Measurements from ENCODE around the gene PTPRF.

PTPRF gene

DNA sequence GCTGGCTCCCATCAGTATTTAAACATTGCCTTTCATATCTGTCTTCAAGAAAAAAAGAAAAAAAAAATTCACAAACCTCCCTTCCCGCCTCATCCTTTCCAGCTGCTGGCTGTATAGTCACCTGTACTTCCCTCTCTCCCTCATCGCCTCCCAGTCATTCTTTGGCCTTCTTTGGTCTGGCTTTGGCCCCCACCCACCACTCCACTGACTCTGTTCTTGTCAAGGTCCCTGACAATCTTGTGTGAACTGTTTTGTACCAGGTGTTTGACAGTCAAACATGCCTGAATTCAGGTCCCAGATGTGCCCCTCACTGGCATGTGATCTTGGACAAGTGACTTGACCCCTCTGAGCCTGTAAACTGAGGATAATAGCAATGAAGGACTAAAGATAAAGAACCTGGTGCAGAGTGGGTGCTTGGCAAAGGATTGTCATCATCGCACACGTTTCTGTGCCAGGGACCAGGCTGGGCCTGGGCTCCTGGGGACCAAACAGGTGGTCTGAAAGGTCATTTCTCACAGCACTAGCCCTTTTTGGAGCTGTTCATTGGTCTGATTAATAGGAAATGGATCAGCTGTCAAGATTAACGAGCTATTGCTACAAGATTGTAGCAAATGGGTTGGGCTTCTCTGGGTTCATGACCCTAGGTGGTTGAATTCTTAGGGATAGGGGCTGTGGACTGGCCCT is 21.5 kb downstream of the PTPRF start:
- no peak for DNase-seq (ENCODE audit: low read depth, low spot score)

DNA sequence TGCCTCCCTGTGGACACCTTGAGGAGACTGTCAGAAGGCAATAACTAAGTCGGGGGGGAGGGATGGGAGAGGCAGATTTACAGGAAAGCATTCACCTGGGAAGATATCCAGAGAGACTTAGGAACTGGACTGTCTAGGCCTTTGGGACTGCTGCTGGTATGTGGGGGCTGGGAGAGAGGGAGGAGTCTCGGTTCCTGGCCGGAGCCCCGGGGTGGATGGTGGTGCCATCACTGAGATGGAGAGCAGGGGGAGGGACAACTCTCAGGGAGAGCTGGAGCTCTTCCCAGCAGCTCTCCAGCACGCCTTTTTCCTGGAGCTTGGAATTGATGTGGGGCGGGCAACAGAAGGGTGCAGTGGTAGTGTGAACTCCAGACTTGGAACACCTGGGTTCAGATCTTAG is 22.1 kb downstream of the PTPRF start:
- DNase-seq (ENCODE audit: low read depth, low spot score) = no peak

DNA sequence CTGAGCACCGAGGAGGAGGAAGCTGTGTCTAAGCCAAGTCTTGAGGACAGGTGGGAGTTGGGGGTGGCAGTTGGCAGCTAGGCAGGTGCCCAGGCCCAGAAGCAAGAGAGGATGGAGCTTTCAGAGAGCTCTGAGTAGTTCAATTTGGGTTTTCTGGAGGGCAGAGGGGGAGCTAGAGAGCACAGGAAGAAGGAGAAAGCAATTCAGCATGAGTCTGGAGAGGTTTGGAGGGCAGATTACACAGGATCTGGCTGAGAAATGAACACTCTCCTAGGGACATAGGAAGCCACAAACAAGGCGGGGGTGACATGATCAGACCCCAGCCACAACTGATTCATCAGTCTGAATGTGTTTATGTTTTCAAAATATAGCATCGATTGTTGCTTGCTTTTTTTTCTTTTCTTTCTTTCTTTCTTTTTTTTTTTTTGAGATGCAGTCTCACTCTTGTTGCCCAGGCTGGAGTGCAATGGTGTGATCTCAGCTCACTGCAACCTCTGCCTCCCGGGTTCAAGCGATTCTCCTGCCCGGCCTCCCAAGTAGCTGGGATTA is 23.8 kb downstream of the PTPRF start:
- no peak for DNase-seq (ENCODE audit: low read depth, low spot score)

DNA sequence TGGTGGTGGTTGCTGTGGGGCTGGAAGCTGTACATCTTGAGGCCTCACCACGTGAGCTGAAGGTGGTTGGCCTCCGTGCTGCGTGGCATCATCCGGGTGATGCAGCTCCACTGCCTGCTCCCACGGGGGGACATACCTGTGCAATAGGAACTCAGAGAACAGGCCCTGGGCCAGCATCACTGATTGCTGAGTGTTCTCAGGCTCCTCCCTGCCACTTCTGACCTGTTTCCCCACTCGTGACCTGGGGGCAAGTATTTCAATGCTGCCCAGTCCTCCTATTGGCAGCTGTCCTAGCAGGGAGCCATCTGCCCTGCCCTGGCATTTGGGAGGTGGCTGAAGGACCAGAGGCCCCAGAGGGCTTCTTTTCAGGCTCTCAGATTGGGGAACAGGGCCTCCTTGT is 26.1 kb downstream of the PTPRF start:
- no peak for DNase-seq (ENCODE audit: low read depth, low spot score)

DNA sequence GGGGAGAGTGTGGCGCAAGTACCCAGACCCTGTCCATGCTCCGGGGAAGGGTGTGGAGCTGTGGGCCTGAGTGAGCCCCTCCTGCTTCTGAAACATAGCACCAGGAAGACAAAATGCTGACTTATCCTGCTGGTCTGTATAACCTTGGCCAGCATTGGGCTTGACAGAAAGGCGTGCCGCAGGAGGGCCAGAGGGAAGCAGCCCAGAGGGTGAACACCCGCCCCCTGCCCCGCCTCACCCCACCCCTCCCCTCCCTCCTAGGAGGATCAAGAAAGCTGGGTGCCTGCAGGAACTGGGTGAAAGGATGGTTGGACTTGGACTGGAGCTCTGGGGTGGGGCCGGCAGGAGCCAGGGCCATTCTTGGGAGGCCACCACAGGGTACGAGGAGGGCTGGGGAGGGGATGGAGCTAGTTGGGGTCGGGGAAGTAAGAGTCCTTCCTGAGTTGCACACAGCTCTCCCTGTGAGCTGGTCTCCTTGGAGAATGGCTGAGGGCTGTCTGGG is 27.1 kb downstream of the PTPRF start:
- no peak for DNase-seq (ENCODE audit: low read depth, low spot score)

DNA sequence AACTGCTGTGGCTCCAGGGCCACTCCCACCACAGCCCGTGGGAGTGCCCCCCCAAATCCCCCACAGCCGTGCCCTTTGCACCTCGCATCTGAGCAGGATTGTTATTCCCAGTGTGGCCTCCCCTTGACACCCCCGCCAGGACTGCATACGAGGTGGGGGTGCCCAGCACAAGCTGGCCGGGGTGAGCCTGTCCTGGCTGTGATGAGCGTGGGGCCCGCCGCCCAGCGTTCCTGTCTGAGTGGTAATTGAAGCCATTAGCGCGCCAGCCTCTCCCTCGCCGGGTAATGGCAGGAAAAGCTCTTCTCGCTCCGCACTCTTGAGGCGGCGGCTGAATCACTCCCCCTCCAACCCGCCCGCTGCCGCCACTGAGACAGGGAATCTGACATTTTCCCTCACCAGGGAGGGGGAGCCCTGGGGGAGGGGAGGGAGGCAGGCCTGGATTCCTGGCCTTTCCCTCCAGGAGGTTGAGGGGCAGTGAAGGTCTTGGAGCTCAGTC is 27.7 kb downstream of the PTPRF start:
- peak; percentile 61 for DNase-seq (ENCODE audit: low read depth, low spot score)

- no peak for DNase-seq (ENCODE audit: low read depth, low spot score)
Measured at GRCh38 chr1:43559714-43560113, 29.0 kb downstream of the PTPRF start.

GRCh38 chr1:43560286-43560685 is 29.6 kb downstream of the PTPRF start:
- no peak for DNase-seq (ENCODE audit: low read depth, low spot score)

GRCh38 chr1:43563876-43564539 is 33.3 kb downstream of the PTPRF start:
- DNase-seq (ENCODE audit: low read depth, low spot score) = no peak

DNA sequence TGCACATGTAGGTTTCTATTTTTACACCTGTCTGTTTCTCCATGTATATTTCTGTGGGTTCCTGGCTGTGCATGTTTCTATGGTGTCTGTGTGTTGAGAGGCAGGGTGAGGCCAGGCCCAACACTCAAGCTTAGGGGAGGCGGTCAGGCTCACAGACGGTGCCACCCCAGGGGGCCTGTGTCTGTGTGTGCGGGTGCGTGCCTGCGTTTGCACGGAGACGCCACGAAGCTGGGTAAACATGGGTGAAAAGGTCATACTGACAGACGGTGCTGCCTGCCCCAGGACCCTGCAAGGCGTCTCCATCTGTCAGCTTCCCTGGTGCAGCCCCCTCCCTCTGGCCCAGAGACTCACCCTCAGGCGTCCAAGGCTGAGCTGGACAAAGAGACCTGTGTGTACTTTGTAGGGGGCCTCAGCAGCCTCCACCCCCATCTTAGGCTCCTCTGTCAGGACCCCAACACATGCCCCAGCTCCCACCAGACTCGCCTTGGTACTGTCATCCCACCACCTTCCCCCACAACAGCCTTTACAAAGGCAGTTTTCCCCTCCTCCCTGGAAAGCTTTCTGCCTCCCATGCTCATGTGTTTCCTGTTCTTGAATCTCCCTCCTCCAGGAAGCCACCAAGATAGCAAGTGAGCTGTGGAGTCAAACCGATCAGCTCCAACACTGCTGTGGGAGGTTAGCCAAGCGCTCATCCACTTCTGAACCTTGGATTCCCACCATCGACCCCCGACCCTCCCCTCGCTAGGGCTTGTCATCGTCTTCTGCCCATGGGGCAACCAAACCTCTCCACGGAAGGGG is 34.1 kb downstream of the PTPRF start:
- DNase-seq (ENCODE audit: low read depth, low spot score) = no peak

GRCh38 chr1:43565600-43566360 is 35.1 kb downstream of the PTPRF start:
- peak; percentile 82 for DNase-seq (ENCODE audit: low read depth, low spot score)

DNA sequence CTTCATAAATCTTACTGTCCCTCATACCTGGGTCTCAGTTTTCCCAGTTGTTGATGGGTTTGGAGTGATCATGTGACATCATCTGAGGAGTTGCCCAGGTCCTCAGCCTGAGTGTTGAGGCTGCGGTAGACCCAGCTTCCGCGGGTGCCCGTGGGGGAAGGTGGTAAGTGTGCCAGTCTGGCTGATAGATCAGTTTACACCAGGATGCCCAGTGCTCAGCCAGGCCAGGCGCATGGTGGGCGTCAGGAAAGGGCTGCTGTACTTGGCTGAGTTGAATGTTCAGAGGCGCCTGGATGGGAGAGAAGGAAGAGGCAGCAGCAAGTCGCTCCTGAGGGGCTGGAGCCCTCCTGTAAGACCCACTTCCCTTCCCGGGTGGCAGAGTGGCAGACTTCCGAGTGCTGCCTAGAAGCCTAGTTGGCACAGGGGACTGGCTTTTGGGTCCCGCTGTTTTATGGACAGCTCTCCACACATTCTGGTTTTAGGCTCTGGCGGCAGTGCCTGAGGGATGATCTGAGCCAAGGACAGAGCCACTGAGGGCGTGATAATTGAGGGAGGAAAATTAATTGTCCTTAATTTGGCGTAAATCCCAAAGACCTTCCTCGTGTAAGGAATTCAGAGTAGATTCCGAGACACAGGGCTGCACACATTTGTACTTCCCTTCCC is 35.8 kb downstream of the PTPRF start:
- DNase-seq (ENCODE audit: low read depth, low spot score) = no peak

GRCh38 chr1:43569175-43569574 is 38.5 kb downstream of the PTPRF start:
- DNase-seq (ENCODE audit: low read depth, low spot score) = no peak

- DNase-seq (ENCODE audit: low read depth, low spot score) = no peak
Measured at GRCh38 chr1:43570277-43570676, 39.6 kb downstream of the PTPRF start.

DNA sequence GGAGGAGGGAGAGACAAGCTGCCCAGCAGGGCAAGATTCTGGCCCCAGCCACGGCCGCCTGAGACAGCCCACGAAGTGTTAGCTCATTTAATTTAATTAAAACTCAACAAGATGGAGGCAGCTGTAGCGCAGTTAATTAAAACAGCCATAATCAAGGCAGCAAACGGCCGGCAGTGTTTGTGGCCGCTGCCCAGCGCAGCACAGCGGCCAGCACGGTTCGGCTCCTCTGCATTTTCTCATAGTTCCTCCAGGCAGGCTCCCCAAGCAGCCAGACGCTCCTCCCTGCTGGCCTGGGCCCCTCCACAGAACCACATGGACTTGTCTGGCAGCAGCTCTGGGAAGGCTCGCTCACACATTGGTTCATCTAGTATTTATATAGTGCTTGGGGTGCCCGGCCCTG is 40.0 kb downstream of the PTPRF start:
- no peak for DNase-seq (ENCODE audit: low read depth, low spot score)

DNA sequence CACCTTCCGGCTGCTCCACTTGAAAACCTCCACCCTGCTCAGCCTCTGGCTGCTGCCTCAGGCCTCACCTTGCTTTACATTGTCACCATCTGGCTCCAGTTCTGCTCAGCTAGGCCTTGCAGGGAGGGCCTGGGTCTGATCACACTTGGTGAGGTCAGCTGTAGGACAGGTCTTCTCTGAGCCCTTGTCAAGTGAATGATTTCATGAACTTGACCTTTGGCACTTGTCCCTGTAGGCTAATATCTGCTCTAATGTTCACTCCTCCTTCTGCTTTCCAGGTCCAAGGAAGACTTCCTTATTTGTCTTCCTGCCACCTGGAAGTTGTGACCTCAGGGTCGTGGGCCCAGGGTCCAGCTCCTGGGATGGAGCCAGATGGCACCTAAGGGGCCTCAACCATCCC is 41.4 kb downstream of the PTPRF start:
- DNase-seq (ENCODE audit: low read depth, low spot score) = no peak

GRCh38 chr1:43572538-43572937 is 41.9 kb downstream of the PTPRF start:
- DNase-seq (ENCODE audit: low read depth, low spot score) = no peak

- DNase-seq (ENCODE audit: low read depth, low spot score) = peak; percentile 58
Measured at GRCh38 chr1:43573066-43573800, 42.5 kb downstream of the PTPRF start.

DNA sequence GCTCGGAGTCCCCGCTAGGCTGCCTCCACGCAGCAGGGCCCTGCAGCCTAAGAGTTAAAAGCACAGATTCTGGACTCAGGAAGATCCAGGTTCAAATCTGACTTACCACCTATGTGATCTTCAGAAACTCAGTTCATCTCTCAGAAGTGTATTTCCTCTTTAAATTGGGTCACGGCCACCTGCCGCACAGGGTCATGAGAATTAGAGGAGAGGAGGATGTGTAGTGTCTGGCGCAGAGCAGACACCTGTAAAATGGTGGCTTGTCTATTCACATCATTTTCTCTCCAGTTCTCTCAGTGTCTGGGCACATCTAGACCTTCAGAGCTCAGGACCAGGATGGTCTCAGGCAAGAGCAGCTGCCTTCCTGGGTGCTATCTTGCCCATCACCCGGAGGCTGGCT is 45.8 kb downstream of the PTPRF start:
- DNase-seq (ENCODE audit: low read depth, low spot score) = no peak
